Kidney (tissue), 14 donors: ENCODE data around the gene BTN3A1. TPM values are rescaled to one million over a fixed set of nuclear protein-coding genes. Genes with fewer than 3 reads are reported as not detected.

Source experiments
- DNase-seq, 5 donors: peaks; one replicate each; pipeline ENCODE4 v3.0.0-alpha.2; 2013 to 2020
- FAIRE-seq: peaks from 2 replicates; lab custom pipeline; 2012; peaks lifted over from hg19 to GRCh38; lab: Jason Lieb, UNC
- H3K27ac ChIP-seq, 2 donors: one replicate each; pipeline ENCODE4 v1.7.0; 2013; ENCODE audit warnings: low read depth in 2 of 2, low read length in 2 of 2, inconsistent platforms in 1 of 2
- H3K27me3 ChIP-seq: one replicate; pipeline ENCODE4 v1.7.1; 2013; ENCODE audit warnings: low read length, inconsistent platforms; ENCODE audit not compliant: control insufficient read depth, insufficient read depth
- H3K36me3 ChIP-seq, 3 donors: one replicate each; pipeline versions ENCODE4 v1.7.0 to v1.7.1; 2013; ENCODE audit warnings: low read length in 3 of 3, control low read depth in 1 of 3, inconsistent platforms in 1 of 3; ENCODE audit not compliant: insufficient read depth in 3 of 3, control insufficient read depth in 2 of 3
- H3K4me1 ChIP-seq, 3 donors: one replicate each; pipeline versions ENCODE4 v1.7.0 to v1.7.1; 2013; ENCODE audit warnings: low read length in 3 of 3, inconsistent platforms in 1 of 3, low read depth in 1 of 3; ENCODE audit not compliant: control insufficient read depth in 2 of 3, insufficient read depth in 2 of 3
- H3K4me3 ChIP-seq, 3 donors: one replicate each; pipeline versions ENCODE4 v1.7.0 to v1.8.1; 2013; ENCODE audit warnings: low read length in 3 of 3, control low read depth in 1 of 3, inconsistent platforms in 1 of 3
- H3K9ac ChIP-seq, 3 donors: one replicate each; pipeline versions ENCODE4 v1.7.0 to v1.7.1; 2013; ENCODE audit warnings: low read length in 3 of 3, control low read depth in 1 of 3, inconsistent platforms in 1 of 3
- H3K9me3 ChIP-seq, 3 donors: one replicate each; pipeline versions ENCODE4 v1.7.0 to v1.7.1; 2013; ENCODE audit warnings: low read length in 3 of 3, control low read depth in 1 of 3, inconsistent platforms in 1 of 3; ENCODE audit not compliant: control insufficient read depth in 2 of 3, insufficient read depth in 1 of 3
- CTCF ChIP-seq: IDR thresholded peaks from 3 replicates; pipeline ENCODE4 v1.5.1; 2012; ENCODE audit warnings: mild to moderate bottlenecking, moderate library complexity, borderline replicate concordance; ENCODE audit not compliant: insufficient read depth; ENCODE audit errors: extremely low read depth
- intact Hi-C: fragments of 100-400 bp; cut with DNase I; formaldehyde crosslinking; loops from one replicate; pipeline ENCODE4 v1.11.1; 2022
- polyA plus RNA-seq: library from polyadenylated mRNA; stranded (reverse); fragments of 350-450 nt; fragmentation: Illumina TruSeq; extraction: RNeasy Lipid Tissue Mini Kit (QIAGEN cat#74804); gene quantifications from one replicate; pipeline ENCODE4 v1.2.3, GENCODE V29; 2014; ENCODE audit warnings: low read depth, low replicate concordance; ENCODE audit not compliant: insufficient read depth
- total RNA-seq: library from RNA; stranded (reverse); fragmentation: NEBNext Ultra II Directional; extraction: Animal tissue kit (Norgen Biotek cat#: 25700); gene quantifications from one replicate; pipeline ENCODE4 v1.2.1, GENCODE V29; 2021
- donor health status: control.
- donor health status: control.
- donor health status: control.
- donor health status: control.
- donor health status: control.
- donor health status: DM: yes; HTN: yes; CAD: no.
- donor health status: Normal renal cell carcinoma (clear cell type).

BTN3A1 gene
- total and polyA plus RNA-seq, 2 donors from 2014 or later = 13.8 to 23.1 TPM

GRCh38 chr6:26383624-26384417 is 18.3 kb upstream of the BTN3A1 start:
- no peaks in the 10 kb centered on the region for H3K27me3 ChIP-seq
- no peak for FAIRE-seq
- H3K4me3 ChIP-seq = peak overlapping the region; percentile 81 to 95 (median 93)
- H3K9me3 ChIP-seq = no peaks in the 10 kb centered on the region
- peak in 4 of 5 donors; percentile 53 to 84 (median 73) for DNase-seq
- H3K27ac ChIP-seq = peak overlapping the region in 1 of 2 donors; percentile 89
- intact Hi-C loops = no loop called here
- no peak for TF ChIP-seq CTCF
- peaks cover 0 to 8% (median 0%) of the 10 kb centered on the region in 3 donors for H3K4me1 ChIP-seq
- H3K9ac ChIP-seq = peak overlapping the region; percentile 57 to 92 (median 87)
- H3K36me3 ChIP-seq = no peaks in the 10 kb centered on the region

- H3K4me1 ChIP-seq = peaks cover 0 to 8% (median 0%) of the 10 kb centered on the region in 3 donors
- H3K9ac ChIP-seq = no peak overlapping the region
- no peak overlapping the region for H3K27ac ChIP-seq
- H3K4me3 ChIP-seq = no peak overlapping the region
- DNase-seq = no peak
- H3K9me3 ChIP-seq = no peaks in the 10 kb centered on the region
- H3K36me3 ChIP-seq = peaks cover 0 to 5% (median 0%) of the 10 kb centered on the region in 3 donors
- no peak for TF ChIP-seq CTCF
- H3K27me3 ChIP-seq = no peaks in the 10 kb centered on the region
- FAIRE-seq = no peak
- intact Hi-C loops = no loop called here
These were observed 16.3 kb upstream of the BTN3A1 start for GRCh38 chr6:26385734-26386125.

GRCh38 chr6:26387565-26387964 is 14.5 kb upstream of the BTN3A1 start:
- H3K27me3 ChIP-seq = no peaks in the 10 kb centered on the region
- FAIRE-seq (no peak), DNase-seq (no peak)
- no peaks in the 10 kb centered on the region for H3K9me3 ChIP-seq
- intact Hi-C loops = no loop called here
- H3K27ac ChIP-seq = no peak overlapping the region
- H3K9ac ChIP-seq = no peak overlapping the region
- TF ChIP-seq CTCF = no peak
- peaks cover 0 to 8% (median 0%) of the 10 kb centered on the region in 3 donors for H3K36me3 ChIP-seq
- H3K4me1 ChIP-seq = peaks cover 0 to 8% (median 0%) of the 10 kb centered on the region in 3 donors
- no peak overlapping the region for H3K4me3 ChIP-seq
